B cell (primary cell): Measurements from ENCODE around the gene MAP3K9. TPM values are rescaled to one million over a fixed set of nuclear protein-coding genes. Genes with fewer than 3 reads are reported as not detected.

Experiments used
- ATAC-seq: fragments of 200-7000 bp; cut with Tn5 transposase; one replicate; pipeline ENCODE4 v1.10.0; 2021; ENCODE audit warnings: low read depth, mild to moderate bottlenecking, moderate number of reproducible peaks, moderate library complexity
- CTCF ChIA-PET: fragments of 350-600 bp; sonication (Branson Sonifier 250); formaldehyde crosslinking; loops from one replicate; lab custom pipeline; 2021; ENCODE audit warnings: antibody characterized with exemption, inconsistent platforms; lab: Charles Lee
- POLR2A ChIA-PET: fragments of 350-600 bp; sonication (Branson Sonifier 250); formaldehyde crosslinking; loops from one replicate; lab custom pipeline; 2021; ENCODE audit warnings: antibody characterized with exemption; lab: Charles Lee
- DNase-seq: peaks from one replicate; pipeline ENCODE4 v3.0.0; 2013
- H2AFZ ChIP-seq: 2 replicates; pipeline ENCODE4 v1.6.1; 2012; ENCODE audit warnings: mild to moderate bottlenecking, low read depth, low read length; ENCODE audit not compliant: insufficient read depth, poor library complexity, severe bottlenecking
- H3K27ac ChIP-seq, 2 donors: 1 replicate in 1 of 2; 2 replicates in 1 of 2; pipeline ENCODE4 v1.5.1; 2012 to 2013; ENCODE audit warnings: low read length in 2 of 2, mild to moderate bottlenecking in 2 of 2, moderate library complexity in 1 of 2
- H3K27me3 ChIP-seq, 4 experiments: fragments of 200-600 bp in 1 of 4; sonication (generic) in 1 of 4; replicated peaks in 1 of 4; 1 replicate in 2 of 4; 2 replicates in 2 of 4; pipeline versions ENCODE4 v1.6.1 to v1.7.0; 2013 to 2016; ENCODE audit warnings: low read length in 3 of 4, mild to moderate bottlenecking in 2 of 4, mixed read lengths in 1 of 4, moderate library complexity in 1 of 4; ENCODE audit not compliant: insufficient read depth in 4 of 4, control insufficient read depth in 3 of 4; ENCODE audit errors: control extremely low read depth in 1 of 4
- H3K36me3 ChIP-seq, 2 experiments: replicated peaks in 1 of 2; 1 replicate in 1 of 2; 2 replicates in 1 of 2; pipeline versions ENCODE4 v1.6.1 to v1.7.1; 2013; ENCODE audit warnings: low read length in 1 of 2; ENCODE audit not compliant: insufficient read depth in 2 of 2, control insufficient read depth in 1 of 2; ENCODE audit errors: control extremely low read depth in 1 of 2, extremely low read depth in 1 of 2
- H3K4me1 ChIP-seq, 2 donors: fragments of 200-600 bp in 1 of 2; sonication (generic) in 1 of 2; 1 replicate in 1 of 2; 2 replicates in 1 of 2; pipeline versions ENCODE4 v1.5.1 to v1.6.1; 2013 to 2017; ENCODE audit warnings: low read length in 2 of 2; ENCODE audit not compliant: control insufficient read depth in 2 of 2, insufficient read depth in 2 of 2
- H3K4me2 ChIP-seq: replicated peaks from 2 replicates; pipeline ENCODE3; 2012; ENCODE audit warnings: mild to moderate bottlenecking, low read depth, low read length; ENCODE audit not compliant: poor library complexity, severe bottlenecking
- H3K4me3 ChIP-seq, 5 experiments: fragments of 200-600 bp in 1 of 5; sonication (generic) in 1 of 5; 1 replicate in 3 of 5; 2 replicates in 2 of 5; pipeline versions ENCODE4 v1.5.1 to v1.7.0; 2011 to 2016; ENCODE audit warnings: low read length in 4 of 5, mild to moderate bottlenecking in 4 of 5, low read depth in 2 of 5, control low read depth in 1 of 5, moderate library complexity in 1 of 5; ENCODE audit not compliant: insufficient read depth in 1 of 5; ENCODE audit errors: control extremely low read depth in 1 of 5, extremely low read depth in 1 of 5
- H3K79me2 ChIP-seq: fragments of 200-600 bp; sonication (generic); one replicate; pipeline ENCODE4 v1.6.0; 2016; ENCODE audit warnings: low read length; ENCODE audit not compliant: control insufficient read depth, insufficient read depth
- H3K9ac ChIP-seq: fragments of 200-600 bp; sonication (generic); 2 replicates; pipeline ENCODE4 v1.6.1; 2017; ENCODE audit warnings: mild to moderate bottlenecking, low read length, moderate library complexity
- H3K9me3 ChIP-seq, 3 donors: one replicate each; pipeline versions ENCODE4 v1.6.1 to v1.7.1; 2013; ENCODE audit warnings: low read length in 2 of 3; ENCODE audit not compliant: control insufficient read depth in 2 of 3, insufficient read depth in 1 of 3; ENCODE audit errors: control extremely low read depth in 1 of 3
- H4K20me1 ChIP-seq: 2 replicates; pipeline ENCODE4 v1.6.0; 2012; ENCODE audit warnings: mild to moderate bottlenecking, low read length; ENCODE audit not compliant: insufficient read depth, control insufficient read depth, poor library complexity, severe bottlenecking
- H3K27ac Mint-ChIP-seq: one replicate; pipeline ENCODE4 v1.8.0; 2021; ENCODE audit warnings: mixed read lengths
- H3K27me3 Mint-ChIP-seq: one replicate; pipeline ENCODE4 v1.8.0; 2021; ENCODE audit warnings: mixed read lengths
- H3K4me1 Mint-ChIP-seq: one replicate; pipeline ENCODE4 v1.8.0; 2021; ENCODE audit warnings: mixed read lengths
- H3K4me3 Mint-ChIP-seq: one replicate; pipeline ENCODE4 v1.8.0; 2021; ENCODE audit warnings: mixed read lengths
- H3K9me3 Mint-ChIP-seq: one replicate; pipeline ENCODE4 v1.8.0; 2022; ENCODE audit warnings: mixed read lengths; ENCODE audit not compliant: insufficient read depth
- EZH2 ChIP-seq: IDR thresholded peaks from 2 replicates; pipeline ENCODE4 v1.6.1; 2012; ENCODE audit warnings: borderline replicate concordance, low read depth, mild to moderate bottlenecking, moderate library complexity, low read length; ENCODE audit not compliant: insufficient read depth, poor library complexity, severe bottlenecking
- WGBS: methylation state at CpG from one replicate; pipeline ENCODE4 v1.1.5; 2013; ENCODE audit warnings: missing lambda C conversion rate; ENCODE audit not compliant: insufficient coverage; 5-methylcytosine and 5-hydroxymethylcytosine counted together
- intact Hi-C: fragments of 100-400 bp; cut with micrococcal nuclease; formaldehyde crosslinking; loops from one replicate; pipeline ENCODE4 v1.10.0; 2022
- polyA plus RNA-seq: library from polyadenylated mRNA; depleted of rRNA; stranded (reverse); fragments of >200 nt; gene quantifications from 2 replicates; pipeline ENCODE4 v1.2.3, GENCODE V29; 2012
- total RNA-seq, 2 donors: library from RNA; stranded (reverse); fragments of 120-200 nt in 1 of 2; gene quantifications; 1 replicate in 1 of 2; 2 replicates in 1 of 2; pipeline versions ENCODE4 v1.2.3 to v1.2.4, GENCODE V29; 2013 to 2022
- TF ChIP-seq, protein P1 (sequence below): fragments of 200-600 bp; IDR thresholded peaks from one replicate; pipeline ENCODE4 v1.8.0; 2022; ENCODE audit warnings: antibody characterized with exemption, mild to moderate bottlenecking

Gene MAP3K9
- total and polyA plus RNA-seq, 2 donors (not counting 1 experiment from before 2014, with no cell fraction given): 4.7 to 20.2 TPM

GRCh38 chr14:70770490-70770889 is 38.8 kb downstream of the MAP3K9 start:
- Histone ChIP-seq H3K9me3 (no peaks in the 10 kb centered on the region), H3K4me1 (no peaks in the 10 kb centered on the region), H3K9ac (no peak overlapping the region), H3K27ac (no peak overlapping the region), H3K79me2 (peaks cover 55% of the 10 kb centered on the region), H3K36me3 (peaks cover 0 to 7% of the 10 kb centered on the region in 2 experiments), H3K4me2 (no peak overlapping the region), H4K20me1 (no peaks in the 10 kb centered on the region), H3K4me3 (no peak overlapping the region), H3K27me3 (no peaks in the 10 kb centered on the region), H2AFZ (no peak overlapping the region)
- intact Hi-C loops: no loop called here
- H3K27me3 Mint-ChIP-seq: no peaks in the 10 kb centered on the region
- no peak for DNase-seq
- POLR2A ChIA-PET: no interaction called here
- 96% methylated on average over 5 of the region's 7 CpGs for WGBS
- no peak for TF ChIP-seq EZH2
- TF ChIP-seq, protein P1, sequence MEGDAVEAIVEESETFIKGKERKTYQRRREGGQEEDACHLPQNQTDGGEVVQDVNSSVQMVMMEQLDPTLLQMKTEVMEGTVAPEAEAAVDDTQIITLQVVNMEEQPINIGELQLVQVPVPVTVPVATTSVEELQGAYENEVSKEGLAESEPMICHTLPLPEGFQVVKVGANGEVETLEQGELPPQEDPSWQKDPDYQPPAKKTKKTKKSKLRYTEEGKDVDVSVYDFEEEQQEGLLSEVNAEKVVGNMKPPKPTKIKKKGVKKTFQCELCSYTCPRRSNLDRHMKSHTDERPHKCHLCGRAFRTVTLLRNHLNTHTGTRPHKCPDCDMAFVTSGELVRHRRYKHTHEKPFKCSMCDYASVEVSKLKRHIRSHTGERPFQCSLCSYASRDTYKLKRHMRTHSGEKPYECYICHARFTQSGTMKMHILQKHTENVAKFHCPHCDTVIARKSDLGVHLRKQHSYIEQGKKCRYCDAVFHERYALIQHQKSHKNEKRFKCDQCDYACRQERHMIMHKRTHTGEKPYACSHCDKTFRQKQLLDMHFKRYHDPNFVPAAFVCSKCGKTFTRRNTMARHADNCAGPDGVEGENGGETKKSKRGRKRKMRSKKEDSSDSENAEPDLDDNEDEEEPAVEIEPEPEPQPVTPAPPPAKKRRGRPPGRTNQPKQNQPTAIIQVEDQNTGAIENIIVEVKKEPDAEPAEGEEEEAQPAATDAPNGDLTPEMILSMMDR: no peak
- no peak overlapping the region for H3K4me3 Mint-ChIP-seq
- no peak overlapping the region for H3K27ac Mint-ChIP-seq
- ATAC-seq: no peak
- CTCF ChIA-PET: no interaction called here
- no peaks in the 10 kb centered on the region for H3K4me1 Mint-ChIP-seq
- no peaks in the 10 kb centered on the region for H3K9me3 Mint-ChIP-seq

DNA sequence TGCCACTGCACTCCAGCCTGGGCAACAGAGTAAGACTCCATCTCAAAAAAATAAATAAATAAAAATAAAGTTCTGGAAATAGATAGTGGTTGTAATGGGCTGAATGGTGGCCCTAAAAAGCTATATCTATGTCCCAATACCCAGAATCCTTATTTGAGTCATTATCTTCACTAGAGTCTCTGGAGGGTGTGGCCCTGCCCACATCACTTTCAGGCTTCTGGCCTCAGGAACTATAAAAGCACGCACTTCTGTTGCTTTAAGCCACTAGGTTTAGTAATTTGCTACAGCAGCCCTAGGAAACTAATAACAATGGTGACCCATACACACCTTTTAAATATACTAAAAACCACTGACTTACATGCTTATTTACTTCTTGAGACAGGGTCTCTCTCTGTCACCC is 49.9 kb downstream of the MAP3K9 start:
- ChIA-PET POLR2A (no interaction called here), CTCF (interaction anchor here (3.1 kb wide), 1 partner anchor 59 kb away, joined by 15 read pairs; no protein-coding TSS in a partner anchor)
- Histone ChIP-seq H3K4me1 (no peaks in the 10 kb centered on the region), H3K9me3 (peaks cover 0 to 3% (median 0%) of the 10 kb centered on the region in 3 donors), H3K27ac (no peak overlapping the region), H3K9ac (no peak overlapping the region), H3K4me3 (no peak overlapping the region), H3K79me2 (peaks cover 6% of the 10 kb centered on the region), H4K20me1 (no peaks in the 10 kb centered on the region), H2AFZ (no peak overlapping the region), H3K4me2 (no peak overlapping the region), H3K36me3 (peaks cover 1 to 24% of the 10 kb centered on the region in 2 experiments), H3K27me3 (no peaks in the 10 kb centered on the region)
- WGBS: 100% methylated on average over 1 of the region's 1 CpG
- H3K4me1 Mint-ChIP-seq: no peaks in the 10 kb centered on the region
- H3K27me3 Mint-ChIP-seq: no peaks in the 10 kb centered on the region
- intact Hi-C loops: no loop called here
- no peak overlapping the region for H3K4me3 Mint-ChIP-seq
- no peak overlapping the region for H3K27ac Mint-ChIP-seq
- no peaks in the 10 kb centered on the region for H3K9me3 Mint-ChIP-seq
- TF ChIP-seq, protein P1: no peak
- TF ChIP-seq EZH2: no peak
- ATAC-seq (no peak), DNase-seq (no peak)
